Neural cell (in vitro differentiated cells): ENCODE data around the gene DNER. TPM values are rescaled to one million over a fixed set of nuclear protein-coding genes. Genes with fewer than 3 reads are reported as not detected.

Source experiments
- H2AFZ ChIP-seq: fragments of 200-600, 300-800 bp; sonication (generic), shearing (Covaris generic); 2 replicates; pipeline ENCODE4 v1.6.0; 2014; ENCODE audit warnings: low read depth, mild to moderate bottlenecking, antibody characterized with exemption, low read length, moderate library complexity
- H3F3A ChIP-seq: fragments of 200-600 bp; shearing (Covaris generic); 2 replicates; pipeline ENCODE4 v1.6.1; 2016; ENCODE audit warnings: mild to moderate bottlenecking, moderate library complexity, mixed read lengths, antibody characterized with exemption, low read length; ENCODE audit not compliant: insufficient read depth, poor library complexity, severe bottlenecking
- H3K27ac ChIP-seq: fragments of 200-600, 300-800 bp; sonication (generic), shearing (Covaris generic); 2 replicates; pipeline ENCODE4 v1.5.1; 2014; ENCODE audit warnings: mild to moderate bottlenecking, low read length, moderate library complexity
- H3K27me3 ChIP-seq: fragments of 300-800, 200-600 bp; sonication (generic), shearing (Covaris generic); 2 replicates; pipeline ENCODE4 v1.6.0; 2014; ENCODE audit warnings: mild to moderate bottlenecking, low read depth, low read length, moderate library complexity; ENCODE audit not compliant: insufficient read depth
- H3K36me3 ChIP-seq: fragments of 300-800, 200-600 bp; sonication (generic), shearing (Covaris generic); 2 replicates; pipeline ENCODE4 v1.5.1; 2014; ENCODE audit warnings: mild to moderate bottlenecking, antibody characterized with exemption, low read length, moderate library complexity; ENCODE audit not compliant: insufficient read depth
- H3K4me2 ChIP-seq: fragments of 300-800, 200-600 bp; sonication (generic), shearing (Covaris generic); 2 replicates; pipeline ENCODE4 v1.6.0; 2014; ENCODE audit warnings: mild to moderate bottlenecking, low read length
- H3K4me3 ChIP-seq: fragments of 300-800, 200-600 bp; sonication (generic), shearing (Covaris generic); 2 replicates; pipeline ENCODE4 v1.5.1; 2014; ENCODE audit warnings: mild to moderate bottlenecking, low read length, moderate library complexity
- H3K79me2 ChIP-seq: fragments of 200-600 bp; shearing (Covaris generic); replicated peaks from 2 replicates; pipeline ENCODE4 v1.6.0; 2014; ENCODE audit warnings: mild to moderate bottlenecking, low read length, moderate library complexity; ENCODE audit not compliant: insufficient read depth
- H3K9ac ChIP-seq: fragments of 300-800, 200-600 bp; sonication (generic), shearing (Covaris generic); 2 replicates; pipeline ENCODE4 v1.6.1; 2016; ENCODE audit warnings: mild to moderate bottlenecking, low read length, mixed read lengths
- H3K9me2 ChIP-seq: fragments of 200-600 bp; shearing (Covaris generic); 2 replicates; pipeline ENCODE4 v1.6.1; 2016; ENCODE audit warnings: mild to moderate bottlenecking, low read length, mixed read lengths; ENCODE audit not compliant: insufficient read depth
- H3K9me3 ChIP-seq: fragments of 200-600, 300-800 bp; sonication (generic), shearing (Covaris generic); 2 replicates; pipeline ENCODE4 v1.6.1; 2016; ENCODE audit warnings: mild to moderate bottlenecking, mixed run types, low read length, moderate library complexity, mixed read lengths
- H4K20me1 ChIP-seq: fragments of 200-600 bp; shearing (Covaris generic); 2 replicates; pipeline ENCODE4 v1.6.1; 2016; ENCODE audit warnings: mild to moderate bottlenecking, mixed run types; ENCODE audit not compliant: insufficient read depth
- MXI1 ChIP-seq: fragments of 450-650 bp; conservative IDR thresholded peaks from 2 replicates; pipeline ENCODE4 v1.6.1; 2014; ENCODE audit warnings: antibody characterized with exemption, mild to moderate bottlenecking; ENCODE audit not compliant: poor library complexity, severe bottlenecking
- POLR2AphosphoS5 ChIP-seq: IDR thresholded peaks from 2 replicates; pipeline ENCODE4 v1.6.1; 2012
- RAD21 ChIP-seq: fragments of 450-650 bp; conservative IDR thresholded peaks from 2 replicates; pipeline ENCODE4 v1.6.1; 2014; ENCODE audit warnings: antibody characterized with exemption, mild to moderate bottlenecking, moderate library complexity
- SMC3 ChIP-seq: fragments of 450-650 bp; conservative IDR thresholded peaks from 2 replicates; pipeline ENCODE4 v1.6.1; 2014; ENCODE audit warnings: antibody characterized with exemption, mild to moderate bottlenecking, moderate library complexity; ENCODE audit not compliant: poor library complexity
- polyA plus RNA-seq: library from polyadenylated mRNA; depleted of rRNA; stranded (reverse); fragments of >200 nt; gene quantifications from 2 replicates; pipeline ENCODE4 v1.2.3, GENCODE V29; 2014
- small RNA-seq, 3 experiments: library from RNA; depleted of rRNA; stranded (forward); fragments of <200 nt; gene quantifications; one replicate each; pipeline ENCODE3, GENCODE V24; 2012

The DNER gene
- polyA plus RNA-seq, 1 donor from 2014 or later: 310 TPM

DNA sequence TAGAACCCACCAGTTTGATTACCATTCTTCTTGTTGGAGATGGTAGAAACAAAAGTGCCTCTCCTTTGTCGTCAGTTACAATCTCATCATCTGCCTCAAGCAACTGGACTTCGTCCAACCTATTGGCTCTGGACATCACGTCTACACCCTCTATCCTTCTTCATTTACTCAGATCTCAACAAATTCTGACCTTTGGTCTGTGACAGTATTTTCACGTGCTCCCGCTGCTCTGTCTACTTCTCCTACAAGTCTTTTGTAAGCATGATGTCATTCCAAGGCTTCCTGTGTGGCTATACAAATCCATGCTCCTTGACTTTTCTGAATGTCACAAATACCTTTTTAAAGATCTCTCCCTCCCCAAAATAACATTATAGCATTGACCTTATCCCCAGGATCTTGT, 400.2 kb downstream of the DNER start:
- no peak overlapping the region for H3K27ac ChIP-seq
- TF ChIP-seq RAD21 (no peak), POLR2AphosphoS5 (no peak), MXI1 (no peak)

GRCh38 chr2:229313591-229313990, 400.8 kb downstream of the DNER start:
- Histone ChIP-seq H3K4me3 (no peak overlapping the region), H3K27me3 (no peaks in the 10 kb centered on the region), H3K4me2 (no peak overlapping the region), H3K79me2 (no peaks in the 10 kb centered on the region), H3K9me2 (no peaks in the 10 kb centered on the region), H3K36me3 (no peaks in the 10 kb centered on the region), H4K20me1 (no peaks in the 10 kb centered on the region), H3F3A (no peaks in the 10 kb centered on the region), H3K27ac (no peak overlapping the region), H2AFZ (no peak overlapping the region), H3K9me3 (no peaks in the 10 kb centered on the region), H3K9ac (no peak overlapping the region)
- no peak for TF ChIP-seq SMC3
- no peak for TF ChIP-seq MXI1

More for the DNA sequence above, 400.2 kb downstream of the DNER start:
- Histone ChIP-seq H3K9me2 (no peaks in the 10 kb centered on the region), H3F3A (no peaks in the 10 kb centered on the region), H2AFZ (no peak overlapping the region), H3K9me3 (no peaks in the 10 kb centered on the region), H3K9ac (no peak overlapping the region), H3K79me2 (no peaks in the 10 kb centered on the region), H3K36me3 (no peaks in the 10 kb centered on the region), H4K20me1 (no peaks in the 10 kb centered on the region), H3K4me3 (no peak overlapping the region), H3K27me3 (no peaks in the 10 kb centered on the region), H3K4me2 (no peak overlapping the region)

Small RNA genes lying within 50 kb of the gene (small RNA-seq; reads per million reads assigned to genes)
- gene RNU7-9P: 0 to 0.08 (median 0) reads per million in 3 experiments

Other genes with a start within 250 kb of the DNER start
- gene TRIP12, start 207.5 kb upstream of the DNER start, polyA plus RNA-seq: 57.2 and 57.8 TPM in 2 replicates
- gene FBXO36, start 207.9 kb upstream of the DNER start, polyA plus RNA-seq: 5.4 and 6.3 TPM in 2 replicates